Stomach (tissue), 4 donors: ENCODE results near the gene CUX1.

ENCODE experiments used
- EP300 ChIP-seq: sonication (generic); formaldehyde crosslinking; IDR thresholded peaks from one replicate; pipeline ENCODE4 v1.6.1; 2017; ENCODE audit warnings: antibody characterized with exemption
- POLR2A ChIP-seq, 4 donors: fragments of 450-650 bp; IDR thresholded peaks; one replicate each; pipeline ENCODE4 v1.6.1; 2016; ENCODE audit warnings: antibody characterized with exemption in 4 of 4, control low read depth in 2 of 4, mild to moderate bottlenecking in 1 of 4, moderate library complexity in 1 of 4
- TF ChIP-seq, protein P1 (sequence below), 7 experiments: fragments of 450-650 bp in 4 of 7; fragments of 200-600 bp in 3 of 7; sonication (generic) in 3 of 7; IDR thresholded peaks; one replicate each; pipeline ENCODE4 v1.5.1; 2016 to 2019; ENCODE audit warnings: antibody characterized with exemption in 7 of 7, control low read depth in 2 of 7, mild to moderate bottlenecking in 1 of 7

DNA sequence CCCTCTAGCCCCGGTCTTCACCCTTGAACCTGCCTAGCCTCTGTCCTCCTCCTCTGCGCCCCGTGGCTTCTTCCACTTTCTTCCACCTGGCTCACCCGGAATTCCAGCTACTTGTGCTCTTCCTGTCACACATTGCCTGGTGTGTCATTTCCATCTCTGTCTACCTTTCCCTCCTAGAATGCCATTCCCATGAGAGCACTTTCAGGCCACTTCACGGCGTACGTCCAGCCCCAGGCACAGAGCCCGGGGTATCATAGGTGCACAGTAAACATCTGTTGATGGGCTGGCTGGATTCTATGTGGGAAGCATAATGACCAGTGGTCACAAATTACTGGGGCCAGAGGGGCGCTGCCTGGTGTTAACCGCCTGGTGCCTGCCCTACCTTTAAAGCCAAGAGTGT lies 161.3 kb downstream of the CUX1 start:
- TF ChIP-seq EP300 (no peak), POLR2A (IDR thresholded peaks at IDR 0.05) (no peak)
- TF ChIP-seq, protein P1, sequence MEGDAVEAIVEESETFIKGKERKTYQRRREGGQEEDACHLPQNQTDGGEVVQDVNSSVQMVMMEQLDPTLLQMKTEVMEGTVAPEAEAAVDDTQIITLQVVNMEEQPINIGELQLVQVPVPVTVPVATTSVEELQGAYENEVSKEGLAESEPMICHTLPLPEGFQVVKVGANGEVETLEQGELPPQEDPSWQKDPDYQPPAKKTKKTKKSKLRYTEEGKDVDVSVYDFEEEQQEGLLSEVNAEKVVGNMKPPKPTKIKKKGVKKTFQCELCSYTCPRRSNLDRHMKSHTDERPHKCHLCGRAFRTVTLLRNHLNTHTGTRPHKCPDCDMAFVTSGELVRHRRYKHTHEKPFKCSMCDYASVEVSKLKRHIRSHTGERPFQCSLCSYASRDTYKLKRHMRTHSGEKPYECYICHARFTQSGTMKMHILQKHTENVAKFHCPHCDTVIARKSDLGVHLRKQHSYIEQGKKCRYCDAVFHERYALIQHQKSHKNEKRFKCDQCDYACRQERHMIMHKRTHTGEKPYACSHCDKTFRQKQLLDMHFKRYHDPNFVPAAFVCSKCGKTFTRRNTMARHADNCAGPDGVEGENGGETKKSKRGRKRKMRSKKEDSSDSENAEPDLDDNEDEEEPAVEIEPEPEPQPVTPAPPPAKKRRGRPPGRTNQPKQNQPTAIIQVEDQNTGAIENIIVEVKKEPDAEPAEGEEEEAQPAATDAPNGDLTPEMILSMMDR (IDR thresholded peaks at IDR 0.05), result no peak
